Hepatocyte (in vitro differentiated cells): ENCODE results near the gene GRIA1. TPM values are rescaled to one million over a fixed set of nuclear protein-coding genes. Genes with fewer than 3 reads are reported as not detected.

ENCODE experiments used
- DNase-seq: peaks from one replicate; pipeline ENCODE4 v3.0.0-alpha.2; 2016; ENCODE audit warnings: low spot score
- H2AFZ ChIP-seq: fragments of 200-600 bp; sonication (generic); 2 replicates; pipeline ENCODE4 v1.6.0; 2016; ENCODE audit warnings: antibody characterized with exemption, mild to moderate bottlenecking
- H3K27ac ChIP-seq: fragments of 200-600 bp; sonication (generic); 2 replicates; pipeline ENCODE4 v1.5.1; 2016; ENCODE audit warnings: mild to moderate bottlenecking
- H3K27me3 ChIP-seq: fragments of 200-600 bp; sonication (generic); 2 replicates; pipeline ENCODE4 v1.6.1; 2016
- H3K36me3 ChIP-seq: fragments of 200-600 bp; sonication (generic); replicated peaks from 2 replicates; pipeline ENCODE4 v1.5.1; 2016; ENCODE audit warnings: low read depth; ENCODE audit not compliant: insufficient read depth
- H3K4me1 ChIP-seq: fragments of 200-600 bp; sonication (generic); 2 replicates; pipeline ENCODE4 v1.5.1; 2016; ENCODE audit warnings: mild to moderate bottlenecking, moderate library complexity; ENCODE audit not compliant: insufficient read depth
- H3K4me2 ChIP-seq: fragments of 200-600 bp; sonication (generic); 2 replicates; pipeline ENCODE4 v1.6.0; 2016
- H3K4me3 ChIP-seq: fragments of 200-600 bp; sonication (generic); 2 replicates; pipeline ENCODE4 v1.5.1; 2016; ENCODE audit warnings: mild to moderate bottlenecking
- H3K79me2 ChIP-seq: fragments of 200-600 bp; sonication (generic); 2 replicates; pipeline ENCODE4 v1.6.0; 2017; ENCODE audit warnings: mild to moderate bottlenecking
- H3K9me2 ChIP-seq: fragments of 200-600 bp; sonication (generic); replicated peaks from 2 replicates; pipeline ENCODE4 v1.6.0; 2017; ENCODE audit warnings: mild to moderate bottlenecking; ENCODE audit not compliant: insufficient read depth
- H3K9me3 ChIP-seq: fragments of 200-600 bp; sonication (generic); 2 replicates; pipeline ENCODE4 v1.5.1; 2016; ENCODE audit warnings: low read depth, mild to moderate bottlenecking
- H4K20me1 ChIP-seq: fragments of 200-600 bp; sonication (generic); 2 replicates; pipeline ENCODE4 v1.6.0; 2016; ENCODE audit warnings: mild to moderate bottlenecking; ENCODE audit not compliant: insufficient read depth, poor library complexity, severe bottlenecking
- CTCF ChIP-seq: fragments of 200-600 bp; sonication (generic); IDR thresholded peaks from 2 replicates; pipeline ENCODE4 v1.5.1; 2016; ENCODE audit warnings: antibody characterized with exemption, mild to moderate bottlenecking; ENCODE audit not compliant: poor library complexity
- EZH2 ChIP-seq: fragments of 200-600 bp; sonication (generic); IDR thresholded peaks from 2 replicates; pipeline ENCODE4 v1.6.1; 2016; ENCODE audit warnings: antibody characterized with exemption, mild to moderate bottlenecking, borderline replicate concordance
- EZH2phosphoT487 ChIP-seq: fragments of 200-600 bp; sonication (generic); IDR thresholded peaks from one replicate; pipeline ENCODE4 v1.6.1; 2018; ENCODE audit warnings: antibody characterized with exemption, mild to moderate bottlenecking, low read depth, moderate library complexity; ENCODE audit not compliant: unreplicated experiment, severe bottlenecking
- WGBS: methylation state at CpG from one replicate; pipeline ENCODE4 v1.1.6; 2016; ENCODE audit warnings: low lambda C conversion rate; ENCODE audit errors: missing lambda C conversion rate; 5-methylcytosine and 5-hydroxymethylcytosine counted together
- polyA plus RNA-seq: library from polyadenylated mRNA; unstranded; fragments of >200 nt; fragmentation: Nextera tagmentation; extraction: Ambion mirVana; gene quantifications from 2 replicates; pipeline ENCODE4 v1.2.1, GENCODE V29; 2016
- total RNA-seq: library from RNA; depleted of rRNA; stranded (reverse); fragments of >200 nt; gene quantifications from 2 replicates; pipeline ENCODE4 v1.2.3, GENCODE V29; 2014

The GRIA1 gene
- total and polyA plus RNA-seq, 2 experiments from 2014 or later, result 0.29 to 0.50 TPM

DNA sequence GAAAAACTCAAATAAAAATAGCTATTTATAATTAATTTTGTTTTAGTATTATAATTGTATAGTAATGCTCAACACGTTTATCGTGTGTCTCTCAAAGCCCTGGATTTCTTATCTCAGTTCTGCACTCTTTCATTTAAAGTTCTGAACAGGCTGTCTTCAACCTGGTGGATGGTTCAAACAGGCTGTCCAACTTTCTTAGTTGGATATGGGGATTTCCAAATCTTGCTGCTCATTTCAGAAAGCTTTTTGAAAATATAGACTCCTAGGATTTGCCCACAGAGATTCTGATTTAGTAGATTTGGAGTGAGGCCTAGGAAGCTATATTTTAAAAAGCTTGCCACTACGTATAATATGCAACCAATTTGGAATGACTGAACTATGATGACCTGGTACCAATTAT is 120.3 kb downstream of the GRIA1 start:
- Histone ChIP-seq H3K79me2 (no peaks in the 10 kb centered on the region), H4K20me1 (no peaks in the 10 kb centered on the region), H3K27ac (no peak overlapping the region), H3K9me2 (no peaks in the 10 kb centered on the region), H3K9me3 (no peaks in the 10 kb centered on the region), H3K4me2 (no peak overlapping the region), H2AFZ (no peak overlapping the region), H3K27me3 (no peaks in the 10 kb centered on the region), H3K36me3 (no peaks in the 10 kb centered on the region), H3K4me3 (no peak overlapping the region), H3K4me1 (peaks cover 3% of the 10 kb centered on the region)
- TF ChIP-seq EZH2phosphoT487 (no peak), EZH2 (no peak), CTCF (no peak)
- WGBS, result 70% methylated on average over 3 of the region's 3 CpGs
- no peak for DNase-seq

GRCh38 chr5:153613144-153613543 is 122.7 kb downstream of the GRIA1 start:
- Histone ChIP-seq H3K9me2 (no peaks in the 10 kb centered on the region), H3K36me3 (no peaks in the 10 kb centered on the region), H3K27ac (no peak overlapping the region), H3K9me3 (no peaks in the 10 kb centered on the region), H4K20me1 (no peaks in the 10 kb centered on the region), H3K4me1 (peaks cover 3% of the 10 kb centered on the region), H3K27me3 (no peaks in the 10 kb centered on the region), H3K79me2 (no peaks in the 10 kb centered on the region), H3K4me2 (no peak overlapping the region), H2AFZ (no peak overlapping the region), H3K4me3 (no peak overlapping the region)
- 80% methylated on average over 2 of the region's 2 CpGs for WGBS
- TF ChIP-seq CTCF, result no peak
- TF ChIP-seq EZH2, result no peak
- TF ChIP-seq EZH2phosphoT487, result no peak
- DNase-seq, result no peak

DNA sequence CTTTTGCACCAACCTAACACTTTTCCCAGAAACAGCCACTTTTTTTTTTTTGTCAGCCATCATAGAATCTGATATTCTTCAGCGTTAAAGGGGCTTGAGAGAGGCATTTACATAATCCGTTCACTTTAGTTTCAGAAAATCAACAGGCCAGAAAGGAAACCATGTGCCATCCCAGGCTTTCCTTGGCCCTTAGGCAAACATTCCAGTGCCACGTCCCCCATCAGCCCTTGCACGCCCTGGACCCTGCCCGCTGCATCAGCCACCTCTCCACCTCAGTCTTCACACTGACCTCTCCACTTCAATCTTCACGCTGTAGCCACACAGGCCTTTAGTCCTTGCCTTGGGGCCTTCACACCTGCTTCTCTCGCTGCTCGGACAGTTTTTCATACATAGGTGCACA is 123.2 kb downstream of the GRIA1 start:
- Histone ChIP-seq H3K27ac (no peak overlapping the region), H3K4me3 (no peak overlapping the region), H3K79me2 (no peaks in the 10 kb centered on the region), H3K36me3 (no peaks in the 10 kb centered on the region), H4K20me1 (no peaks in the 10 kb centered on the region), H3K9me2 (no peaks in the 10 kb centered on the region), H3K9me3 (no peaks in the 10 kb centered on the region), H3K4me2 (no peak overlapping the region), H2AFZ (no peak overlapping the region), H3K4me1 (peaks cover 3% of the 10 kb centered on the region), H3K27me3 (no peaks in the 10 kb centered on the region)
- no peak for DNase-seq
- 86% methylated on average over 8 of the region's 8 CpGs for WGBS
- TF ChIP-seq CTCF, result no peak
- no peak for TF ChIP-seq EZH2
- no peak for TF ChIP-seq EZH2phosphoT487

DNA sequence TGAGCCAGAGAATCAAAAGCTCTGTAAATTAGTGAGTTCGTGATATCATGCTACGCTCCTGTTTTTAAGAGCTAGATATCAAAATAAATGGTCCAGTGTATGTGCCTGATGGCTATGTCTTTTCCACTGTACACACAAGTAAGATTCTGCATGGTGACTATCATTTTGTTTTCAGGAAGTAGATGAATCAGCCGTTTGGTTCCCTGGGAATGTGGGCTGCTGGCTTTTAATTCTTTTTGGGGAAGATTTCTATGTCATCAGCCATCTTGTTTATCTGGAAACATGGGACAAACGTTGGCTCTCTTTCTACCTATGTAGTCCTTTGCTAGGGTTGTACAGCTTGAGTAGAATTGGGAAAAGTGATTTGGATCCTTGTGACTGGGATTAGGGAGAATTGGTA is 126.7 kb downstream of the GRIA1 start:
- DNase-seq, result no peak
- Histone ChIP-seq H3K4me3 (no peak overlapping the region), H3K9me3 (no peaks in the 10 kb centered on the region), H3K27me3 (no peaks in the 10 kb centered on the region), H3K36me3 (no peaks in the 10 kb centered on the region), H3K9me2 (no peaks in the 10 kb centered on the region), H3K4me1 (no peaks in the 10 kb centered on the region), H2AFZ (no peak overlapping the region), H4K20me1 (no peaks in the 10 kb centered on the region), H3K4me2 (no peak overlapping the region), H3K27ac (no peak overlapping the region), H3K79me2 (no peaks in the 10 kb centered on the region)
- TF ChIP-seq EZH2, result no peak
- TF ChIP-seq EZH2phosphoT487, result no peak
- TF ChIP-seq CTCF, result no peak
- WGBS, result 62% methylated on average over 4 of the region's 4 CpGs
